Liver (tissue), 3 donors: Measurements from ENCODE around the gene TTC9C.

Source experiments
- CTCF ChIP-seq: fragments of 150-350 bp; IDR thresholded peaks from 2 replicates; pipeline ENCODE4 v1.5.1; 2017; ENCODE audit warnings: improper control_type of control experiment, low read depth, low read length; ENCODE audit not compliant: missing input control
- JUND ChIP-seq, 2 donors: IDR thresholded peaks; 2 replicates each; pipeline ENCODE4 v1.6.1; 2016; ENCODE audit warnings: antibody characterized with exemption in 2 of 2
- RAD21 ChIP-seq, 2 donors: IDR thresholded peaks; 2 replicates each; pipeline ENCODE4 v1.6.1; 2016; ENCODE audit warnings: antibody characterized with exemption in 2 of 2, mild to moderate bottlenecking in 2 of 2
- donor health status: healthy.
- donor health status: healthy.

- TF ChIP-seq CTCF, result peak; percentile 3
- peak; percentile 49 to 58 for TF ChIP-seq RAD21 (IDR thresholded peaks at IDR 0.05)
- TF ChIP-seq JUND (IDR thresholded peaks at IDR 0.05), result no peak
These were observed 4.5 kb downstream of the TTC9C start for GRCh38 chr11:62732830-62733229.
